Measurements from ENCODE around the gene SRCIN1.

- TF ChIP-seq CTCF (IDR thresholded peaks at IDR 0.05) (no peak), POLR2AphosphoS5 (IDR thresholded peaks at IDR 0.05) (no peak), EP300 (IDR thresholded peaks at IDR 0.05) (no peak), POLR2A (IDR thresholded peaks at IDR 0.05; ENCODE audit: low read depth) (no peak)
Observed at GRCh38 chr17:38620551-38621277, 15.0 kb upstream of the SRCIN1 start.

Measured in esophagus muscularis mucosa (tissue), 4 donors.